HK-2 (cell line): Measurements from ENCODE around the gene SELENOH.
"Not testable (repeated sequence)": the region's sequence is repeated elsewhere in the genome, so short reads cannot be mapped to it uniquely, and the experiment has no call there.

Experiments used
- DNase-seq: peaks from one replicate; pipeline ENCODE4 v3.0.0-alpha.2; 2018; ENCODE audit not compliant: unreplicated experiment

Gene SELENOH

GRCh38 chr11:57741132-57742086, at the start of gene SELENOH:
TSS of gene SELENOH (plus strand) at chr11:57741491. CDS start at chr11:57741596, 105 bp downstream.
- DNase-seq, result peak; percentile 93

DNA sequence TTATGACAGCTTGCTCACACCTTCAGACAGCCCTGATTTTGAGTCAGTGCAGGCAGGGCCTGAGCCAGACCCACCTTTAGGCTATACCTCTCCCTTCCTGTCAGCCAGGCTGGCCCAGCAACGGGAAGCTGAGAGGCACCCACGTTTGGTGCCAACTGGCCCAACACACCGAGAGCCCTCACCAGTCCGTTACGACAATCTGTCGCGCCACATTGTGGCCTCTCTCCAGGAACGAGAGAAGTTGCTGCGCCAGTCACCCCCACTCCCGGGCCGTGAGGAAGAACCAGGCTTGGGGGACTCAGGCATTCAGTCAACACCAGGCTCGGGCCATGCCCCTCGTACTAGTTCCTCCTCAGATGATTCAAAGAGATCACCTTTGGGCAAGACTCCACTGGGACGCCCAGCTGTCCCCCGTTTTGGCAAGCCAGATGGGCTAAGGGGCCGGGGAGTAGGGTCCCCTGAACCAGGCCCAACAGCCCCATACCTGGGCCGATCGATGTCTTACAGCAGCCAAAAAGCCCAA, 42.4 kb upstream of the SELENOH start:
- DNase-seq, result no peak

DNA sequence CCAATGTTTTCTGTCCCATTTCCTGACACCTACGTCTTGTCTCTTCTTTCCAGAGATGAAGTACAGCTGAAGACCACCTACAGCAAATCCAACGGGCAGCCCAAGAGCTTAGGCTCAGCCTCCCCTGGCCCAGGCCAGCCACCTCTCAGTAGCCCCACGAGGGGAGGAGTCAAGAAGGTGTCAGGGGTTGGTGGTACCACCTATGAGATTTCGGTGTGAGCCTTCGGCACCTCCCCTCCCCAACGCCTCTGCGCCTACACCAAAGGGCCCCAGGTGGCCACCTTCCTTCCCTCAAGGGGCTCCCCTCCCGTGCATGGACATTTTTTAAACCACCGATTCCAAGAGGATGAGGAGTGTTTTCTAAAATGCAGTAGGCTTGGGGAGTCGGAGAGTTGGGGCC, 41.5 kb upstream of the SELENOH start:
- DNase-seq, result no peak

- no peak for DNase-seq
Observed at GRCh38 chr11:57700425-57700824, 40.9 kb upstream of the SELENOH start.

DNA sequence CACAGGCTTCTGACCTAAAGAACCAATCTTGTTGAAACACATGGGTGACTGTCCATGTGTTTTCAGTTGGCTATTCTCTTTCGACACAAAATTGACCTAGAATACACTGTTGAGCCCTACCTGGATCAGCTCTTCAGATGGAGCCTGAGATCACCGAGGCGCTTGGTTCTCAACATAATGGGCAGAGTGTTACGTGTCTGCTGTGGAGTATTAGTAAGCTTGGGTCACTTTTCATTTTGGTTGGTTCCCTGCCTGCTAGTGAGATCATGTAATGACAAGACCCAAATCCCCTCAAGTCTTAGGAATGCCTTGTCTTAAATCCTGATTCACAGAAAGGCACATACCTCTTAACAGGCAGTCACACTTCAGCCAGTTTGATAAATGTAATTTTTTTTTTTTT, 38.0 kb upstream of the SELENOH start:
- no peak for DNase-seq

DNA sequence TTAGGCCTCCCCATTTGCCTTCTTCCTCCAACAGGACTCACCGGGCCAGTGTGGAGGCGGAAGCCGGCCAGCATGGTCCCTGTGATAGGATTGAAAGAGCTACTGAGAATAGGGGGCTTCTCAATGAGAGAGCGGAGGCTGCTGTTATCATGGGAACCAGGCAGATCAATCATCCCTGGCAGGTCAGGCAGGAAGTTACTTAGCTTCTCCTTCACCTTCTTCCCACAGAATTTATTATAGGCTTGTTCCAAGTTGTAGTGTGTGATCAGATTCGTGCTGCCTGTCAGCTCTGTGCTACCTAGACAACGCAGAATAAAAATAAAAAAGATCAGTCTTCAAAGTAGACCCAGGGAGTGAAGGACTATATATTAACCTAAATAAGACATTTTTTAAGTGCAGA, 36.4 kb upstream of the SELENOH start:
- DNase-seq, result no peak

GRCh38 chr11:57705432-57705831, 35.9 kb upstream of the SELENOH start:
- DNase-seq, result not testable (repeated sequence)

- no peak for DNase-seq
Observed at GRCh38 chr11:57709802-57710367, 31.4 kb upstream of the SELENOH start.

DNA sequence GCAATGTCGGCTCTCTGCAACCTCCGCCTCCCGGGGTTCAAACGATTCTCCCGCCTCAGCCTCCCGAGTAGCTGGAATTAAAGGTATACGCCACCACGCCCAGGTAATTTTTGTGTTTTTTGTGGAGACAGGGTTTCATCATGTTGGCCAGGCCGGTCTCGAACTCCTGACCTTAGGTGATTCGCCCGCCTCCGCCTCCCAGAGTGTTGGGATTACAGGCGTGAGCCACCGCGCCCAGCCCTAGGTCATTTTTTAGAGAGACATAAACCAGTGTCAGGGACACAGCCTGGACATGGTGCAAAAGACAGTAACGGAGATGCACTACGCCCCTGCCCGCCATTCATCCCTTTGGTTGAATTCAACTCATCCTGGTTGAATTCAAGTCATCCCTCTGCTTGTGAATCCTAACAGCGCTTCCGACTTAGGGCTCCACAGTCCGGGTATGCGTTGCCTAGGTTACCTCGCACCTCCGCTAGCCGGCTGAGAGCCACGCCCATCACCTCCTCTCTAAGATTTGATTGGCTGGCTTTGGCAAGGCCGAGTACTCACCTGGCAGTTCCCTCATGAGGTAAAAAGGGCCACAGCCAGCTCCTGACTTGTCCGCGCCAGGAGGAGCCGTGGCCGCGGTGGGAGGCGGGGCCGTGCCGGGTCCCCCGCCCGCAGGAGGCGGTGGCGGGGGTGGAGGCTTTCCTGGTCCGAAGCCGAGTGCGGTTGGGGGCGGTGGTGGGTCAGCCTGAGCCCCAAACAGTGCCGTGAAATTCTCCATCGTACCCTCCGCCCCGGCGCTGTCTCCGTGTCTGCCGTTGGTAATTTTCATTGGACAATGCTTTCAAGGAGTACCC, 29.7 kb upstream of the SELENOH start, which contains the start of gene MED19:
Gene MED19, minus strand, starts transcription at position 802 of the 842 bp plus-strand sequence. Its CDS starts 36 bp downstream, at position 766.
- peak; percentile 81 for DNase-seq

DNA sequence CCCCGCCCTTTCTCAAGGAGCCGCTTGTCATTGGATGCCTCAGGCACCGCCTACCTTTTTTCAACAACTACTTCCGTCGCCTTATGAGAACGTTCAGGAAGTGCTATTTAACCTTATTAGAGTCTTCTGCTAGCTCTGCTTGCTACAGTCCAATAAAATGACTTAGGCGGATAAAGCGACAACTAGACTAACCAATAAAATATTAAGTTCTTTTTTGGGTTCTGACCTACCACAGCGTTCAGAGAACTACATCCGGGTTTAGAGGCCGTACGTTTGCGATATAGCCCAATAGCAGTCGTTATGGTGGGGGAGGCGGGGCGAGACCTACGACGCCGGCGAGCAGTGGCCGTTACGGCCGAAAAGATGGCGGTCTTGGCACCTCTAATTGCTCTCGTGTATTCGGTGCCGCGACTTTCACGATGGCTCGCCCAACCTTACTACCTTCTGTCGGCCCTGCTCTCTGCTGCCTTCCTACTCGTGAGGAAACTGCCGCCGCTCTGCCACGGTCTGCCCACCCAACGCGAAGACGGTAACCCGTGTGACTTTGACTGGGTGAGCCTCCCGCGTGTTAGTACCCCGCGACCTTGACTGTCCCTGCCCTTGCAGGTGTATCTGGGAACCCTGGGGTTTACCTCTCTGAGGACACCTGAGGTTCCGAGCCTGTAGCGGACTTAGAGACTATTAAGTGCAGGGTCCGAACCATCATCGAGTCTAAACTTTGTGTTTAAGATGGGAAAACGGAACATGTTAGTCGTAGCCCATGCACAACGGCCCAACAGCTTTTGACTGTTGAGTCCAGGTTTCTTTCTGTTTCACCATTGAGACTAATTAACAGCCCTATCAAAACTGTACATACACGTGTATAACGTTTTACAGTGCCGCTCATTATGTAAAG, 28.8 kb upstream of the SELENOH start, which contains the start of gene TMX2:
Gene TMX2, plus strand, starts transcription at position 338 of the 895 bp plus-strand sequence. Its CDS starts 26 bp downstream, at position 364.
- peak; percentile 81 for DNase-seq

GRCh38 chr11:57713835-57714234, 27.5 kb upstream of the SELENOH start:
- DNase-seq, result no peak

- DNase-seq, result not testable (repeated sequence)
Observed at GRCh38 chr11:57716726-57717125, 24.6 kb upstream of the SELENOH start.

DNA sequence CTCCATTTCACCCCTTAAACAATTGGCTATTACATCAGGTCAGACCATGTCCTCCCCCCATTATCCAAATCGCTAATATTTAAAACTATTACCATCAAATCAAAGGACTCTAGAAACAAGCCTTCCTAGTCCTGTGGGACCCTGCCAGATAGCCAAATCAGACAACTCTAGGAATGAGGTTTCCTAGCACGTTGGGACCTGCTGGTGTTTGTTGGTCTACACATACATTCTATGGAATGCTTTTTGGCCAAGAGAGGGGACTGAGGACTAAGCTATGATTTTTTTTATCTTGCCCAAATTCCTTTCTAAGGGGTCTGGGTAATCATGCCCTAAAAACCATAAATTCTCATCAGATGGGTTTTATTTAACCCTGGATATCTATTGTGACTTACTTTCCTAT, 14.1 kb upstream of the SELENOH start:
- DNase-seq, result no peak

- DNase-seq, result no peak
Observed at GRCh38 chr11:57728829-57729228, 12.5 kb upstream of the SELENOH start.

DNA sequence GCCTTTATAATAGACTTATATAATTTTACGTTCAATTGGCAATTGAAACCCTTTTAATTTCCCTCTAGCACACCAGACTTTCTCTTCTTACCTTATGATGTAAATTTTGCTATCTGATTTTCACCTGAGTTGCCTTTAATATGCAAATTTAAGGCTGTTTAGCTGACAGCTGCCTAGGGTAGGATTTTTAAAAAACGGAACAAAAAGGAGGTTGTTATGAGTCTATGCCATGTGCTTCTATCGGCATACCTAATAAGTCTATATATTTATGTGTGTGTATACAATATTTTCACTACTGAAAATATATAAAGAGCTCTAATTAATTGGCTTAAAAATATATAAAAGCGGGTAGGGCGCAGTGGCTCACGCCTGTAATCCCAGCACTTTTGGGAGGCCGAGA, 11.8 kb upstream of the SELENOH start:
- no peak for DNase-seq

- no peak for DNase-seq
Observed at GRCh38 chr11:57732661-57733060, 8.6 kb upstream of the SELENOH start.

- DNase-seq, result no peak
Observed at GRCh38 chr11:57735619-57736298, 5.5 kb upstream of the SELENOH start.

GRCh38 chr11:57742087-57742452, 779 bp downstream of the SELENOH start:
- no peak for DNase-seq

GRCh38 chr11:57744357-57744756, 3.1 kb downstream of the SELENOH start:
- DNase-seq, result no peak

GRCh38 chr11:57745206-57745605, 3.9 kb downstream of the SELENOH start:
- DNase-seq, result no peak
